Activated CD8-positive, alpha-beta T cell treated with anti-CD3 and anti-CD28 coated beads for 36 hours (primary cell): ENCODE data around the gene CORO2A. TPM values are rescaled to one million over a fixed set of nuclear protein-coding genes. Genes with fewer than 3 reads are reported as not detected.

Experiments used
- ATAC-seq: fragments of 200-7000 bp; cut with Tn5 transposase; one replicate; pipeline ENCODE4 v1.10.0; 2021; ENCODE audit warnings: mild to moderate bottlenecking, moderate library complexity
- CTCF ChIA-PET: fragments of 350-600 bp; sonication (Branson Sonifier 250); formaldehyde crosslinking; loops from one replicate; lab custom pipeline; 2021; ENCODE audit warnings: antibody characterized with exemption; lab: Charles Lee
- POLR2A ChIA-PET: fragments of 350-600 bp; sonication (Branson Sonifier 250); formaldehyde crosslinking; loops from one replicate; lab custom pipeline; 2021; ENCODE audit warnings: antibody characterized with exemption; lab: Charles Lee
- DNase-seq: peaks from one replicate; pipeline ENCODE4 v3.0.0-alpha.2; 2020
- H3K27ac Mint-ChIP-seq: one replicate; pipeline ENCODE4 v1.8.0; 2021; ENCODE audit warnings: mild to moderate bottlenecking, mixed read lengths
- H3K27me3 Mint-ChIP-seq: one replicate; pipeline ENCODE4 v1.8.0; 2021; ENCODE audit warnings: mixed read lengths
- H3K36me3 Mint-ChIP-seq: one replicate; pipeline ENCODE4 v1.8.0; 2021; ENCODE audit warnings: low read depth, mixed read lengths
- H3K4me1 Mint-ChIP-seq: one replicate; pipeline ENCODE4 v1.8.0; 2021; ENCODE audit warnings: low read depth, mixed read lengths
- H3K4me3 Mint-ChIP-seq: one replicate; pipeline ENCODE4 v1.8.0; 2021; ENCODE audit warnings: mild to moderate bottlenecking, moderate library complexity, mixed read lengths
- H3K9me3 Mint-ChIP-seq: one replicate; pipeline ENCODE4 v1.8.0; 2021; ENCODE audit warnings: mixed read lengths
- CTCF ChIP-seq: fragments of 200-600 bp; IDR thresholded peaks from one replicate; pipeline ENCODE4 v1.8.0; 2022; ENCODE audit warnings: antibody characterized with exemption, mild to moderate bottlenecking
- intact Hi-C: fragments of 100-400 bp; cut with micrococcal nuclease; formaldehyde crosslinking; loops from one replicate; pipeline ENCODE4 v1.10.0; 2022
- total RNA-seq, 2 experiments: library from RNA; stranded (reverse); gene quantifications; one replicate each; pipeline ENCODE4 v1.2.3, GENCODE V29; 2021

Gene CORO2A
- total RNA-seq, 2 experiments from 2014 or later = 12.2 to 13.4 TPM

- ChIA-PET CTCF (interaction anchor here (1.2 to 2.7 kb wide), 3 partner anchors 9 to 154 kb away, joined by 5 to 22 read pairs (median 6); partner anchors contain the start of gene TRIM14), POLR2A (interaction anchor here (1.0 to 3.3 kb wide), 8 partner anchors 9 to 187 kb away, joined by 3 to 26 read pairs (median 4); partner anchors contain the start of genes ANP32B, CORO2A, NANS and TRIM14)
- H3K4me1 Mint-ChIP-seq = peaks cover 66% of the 10 kb centered on the region
- no peak for DNase-seq
- no peak for TF ChIP-seq CTCF
- peaks cover 3% of the 10 kb centered on the region for H3K9me3 Mint-ChIP-seq
- no peak overlapping the region for H3K4me3 Mint-ChIP-seq
- peak overlapping the region; percentile 96 for H3K27ac Mint-ChIP-seq
- intact Hi-C loops = loop anchor here (10.0 kb wide), 1 partner anchor 156 kb away; no protein-coding TSS in a partner anchor
- H3K36me3 Mint-ChIP-seq = peaks cover 66% of the 10 kb centered on the region
- H3K27me3 Mint-ChIP-seq = no peaks in the 10 kb centered on the region
- ATAC-seq = peak; percentile 28
Observed at GRCh38 chr9:98109052-98109451, 83.4 kb downstream of the CORO2A start.

GRCh38 chr9:98108531-98109031 is 83.9 kb downstream of the CORO2A start:
- intact Hi-C loops = loop anchor here (10.0 kb wide), 1 partner anchor 156 kb away; no protein-coding TSS in a partner anchor
- Mint-ChIP-seq H3K27me3 (no peaks in the 10 kb centered on the region), H3K4me3 (peak overlapping the region; percentile 24), H3K4me1 (peaks cover 70% of the 10 kb centered on the region), H3K9me3 (peaks cover 3% of the 10 kb centered on the region), H3K36me3 (peaks cover 70% of the 10 kb centered on the region), H3K27ac (peak overlapping the region; percentile 96)
- ChIA-PET CTCF (interaction anchor here (0.8 to 2.7 kb wide), 3 partner anchors 10 to 34 kb away, joined by 3 to 22 read pairs (median 3); partner anchors contain the start of gene TRIM14), POLR2A (interaction anchor here (0.9 to 3.3 kb wide), 9 partner anchors 8 to 186 kb away, joined by 3 to 26 read pairs (median 3); partner anchors contain the start of genes ANP32B, NANS, TRIM14 and TRMO)
- no peak for TF ChIP-seq CTCF
- DNase-seq (peak; percentile 55), ATAC-seq (peak; percentile 85)

GRCh38 chr9:98107926-98108325 is 84.5 kb downstream of the CORO2A start:
- no peak for DNase-seq
- H3K4me3 Mint-ChIP-seq = peak overlapping the region; percentile 24
- H3K27ac Mint-ChIP-seq = peak overlapping the region; percentile 96
- H3K27me3 Mint-ChIP-seq = no peaks in the 10 kb centered on the region
- POLR2A ChIA-PET = interaction anchor here (0.6 to 3.3 kb wide), 9 partner anchors 7 to 186 kb away, joined by 3 to 26 read pairs (median 3); partner anchors contain the start of genes ANP32B, NANS, TRIM14 and TRMO
- peaks cover 70% of the 10 kb centered on the region for H3K36me3 Mint-ChIP-seq
- peaks cover 70% of the 10 kb centered on the region for H3K4me1 Mint-ChIP-seq
- CTCF ChIA-PET = interaction anchor here (0.8 to 2.7 kb wide), 3 partner anchors 11 to 33 kb away, joined by 3 to 22 read pairs (median 3); partner anchors contain the start of gene TRIM14
- ATAC-seq = peak; percentile 7
- peaks cover 3% of the 10 kb centered on the region for H3K9me3 Mint-ChIP-seq
- no peak for TF ChIP-seq CTCF
- intact Hi-C loops = loop anchor here (10.0 kb wide), 1 partner anchor 157 kb away; no protein-coding TSS in a partner anchor

GRCh38 chr9:98105006-98105405 is 87.4 kb downstream of the CORO2A start:
- Mint-ChIP-seq H3K4me1 (peaks cover 82% of the 10 kb centered on the region), H3K27ac (peak overlapping the region; percentile 93), H3K9me3 (peaks cover 3% of the 10 kb centered on the region), H3K27me3 (no peaks in the 10 kb centered on the region), H3K36me3 (peaks cover 59% of the 10 kb centered on the region), H3K4me3 (no peak overlapping the region)
- no peak for TF ChIP-seq CTCF
- DNase-seq (no peak), ATAC-seq (no peak)
- intact Hi-C loops = loop anchor here (10.0 kb wide), 1 partner anchor 160 kb away; no protein-coding TSS in a partner anchor
- POLR2A ChIA-PET = interaction anchor here (1.2 to 1.6 kb wide), 2 partner anchors 12 to 13 kb away, joined by 3 read pairs; no protein-coding TSS in a partner anchor
- CTCF ChIA-PET = interaction anchor here (1.3 to 1.9 kb wide), 5 partner anchors 8 to 183 kb away, joined by 3 to 8 read pairs (median 4); partner anchors contain the start of genes TRIM14 and TRMO
